Measurements from ENCODE around the gene ZNF792. TPM values are rescaled to one million over a fixed set of nuclear protein-coding genes. Genes with fewer than 3 reads are reported as not detected.

ZNF792 gene
- total and polyA plus RNA-seq, 2 of the 8 experiments (the other 6 are each of a cell fraction or from before 2014, with no cell fraction given): 2.5 to 7.2 TPM

DNA sequence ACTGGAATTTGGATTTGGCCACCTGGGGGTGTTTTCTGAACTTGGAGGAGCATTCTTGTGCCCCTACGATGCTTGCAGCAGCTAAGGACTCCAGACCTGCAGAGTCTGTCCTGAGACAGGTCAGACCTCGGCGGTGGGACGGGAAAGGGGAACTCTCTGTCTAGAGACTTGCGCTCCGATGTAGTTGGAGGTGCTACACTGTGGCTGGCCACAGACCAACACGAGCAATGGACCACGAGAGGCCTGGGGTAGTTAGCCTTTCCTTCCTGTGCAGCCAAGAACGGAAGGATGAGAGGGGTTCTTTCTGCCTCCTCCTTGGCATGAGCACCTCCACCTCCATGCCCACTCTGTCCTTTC is 30.2 kb upstream of the ZNF792 start:
- no peak overlapping the region for H4K91ac ChIP-seq (replicated peaks; ENCODE audit: insufficient read length, low read length)
- no peak overlapping the region for H4K5ac ChIP-seq (ENCODE audit: insufficient read length, low read depth, low read length)
- H2BK15ac ChIP-seq (ENCODE audit: low read length): peak overlapping the region; percentile 88; the same call in 1 of the 2 replicates
- H3K79me2 ChIP-seq (ENCODE audit: control insufficient read depth in 1 of 2, insufficient read depth in 2 of 2, low read length in 2 of 2): no peaks in the 10 kb centered on the region
- H2AFZ ChIP-seq (ENCODE audit: low read length): no peak overlapping the region
- no peak overlapping the region for H3K23ac ChIP-seq (ENCODE audit: insufficient read length)
- H3K9me3 ChIP-seq (ENCODE audit: insufficient read depth in 2 of 2, low read depth in 1 of 2, low read length in 1 of 2): no peaks in the 10 kb centered on the region
- H2BK20ac ChIP-seq (ENCODE audit: low read length): no peak overlapping the region
- no peaks in the 10 kb centered on the region for H3K79me1 ChIP-seq (ENCODE audit: low read depth, low read length)
- H3K23me2 ChIP-seq (ENCODE audit: low read depth, low read length): peaks cover 6% of the 10 kb centered on the region; the same call in 1 of the 2 replicates
- WGBS, 2 experiments (ENCODE audit: extremely low coverage in 1 of 2, insufficient coverage in 1 of 2, insufficient read length in 1 of 2, insufficient replicate concordance in 2 of 2, low coverage in 1 of 2, low lambda C conversion rate in 2 of 2, missing lambda C conversion rate in 1 of 2): 79% methylated on average over 9 of the region's 9 CpGs; no CpG with 5 or more reads in 1 of the 2 experiments
- no peak overlapping the region; the same call in 1 of the 2 replicates for H2BK5ac ChIP-seq (ENCODE audit: low read depth, low read length)
- CTCF ChIA-PET (ENCODE audit: partially characterized antibody): interaction anchor here (1.1 to 1.4 kb wide), 3 partner anchors 18 to 90 kb away, joined by 3 read pairs; no protein-coding TSS in a partner anchor
- H4K8ac ChIP-seq (ENCODE audit: extremely low read depth, insufficient read depth, low read length): no peak overlapping the region
- no peak overlapping the region for H3K14ac ChIP-seq (ENCODE audit: insufficient read length)
- peaks cover 0 to 10% (median 6%) of the 10 kb centered on the region in 4 experiments; a peak in 6 of 7 replicates for H3K4me1 ChIP-seq (replicated peaks in 1 of 4; ENCODE audit: control insufficient read depth in 3 of 4, insufficient read depth in 4 of 4, low read length in 3 of 4)
- H3K36me3 ChIP-seq (ENCODE audit: control insufficient read depth in 2 of 4, insufficient read depth in 4 of 4, low read length in 3 of 4): no peaks in the 10 kb centered on the region
- no peak for TF ChIP-seq HDAC2 (IDR thresholded peaks at IDR 0.05; ENCODE audit: borderline replicate concordance in 1 of 2, low read depth in 2 of 2, low read length in 2 of 2)
- no peak for TF ChIP-seq NANOG (IDR thresholded peaks at IDR 0.05; ENCODE audit: insufficient read depth, low read depth, low read length, poor library complexity, severe bottlenecking)
- TF ChIP-seq BRCA1 (IDR thresholded peaks at IDR 0.05; ENCODE audit: low read depth, low read length): no peak
- no peak for TF ChIP-seq POLR2A (IDR thresholded peaks at IDR 0.05; ENCODE audit: control extremely low read depth in 1 of 2, low read depth in 2 of 2, low read length in 2 of 2)
- no peak for TF ChIP-seq FOSL1 (IDR thresholded peaks at IDR 0.05; ENCODE audit: insufficient read depth, low read depth, low read length)
- TF ChIP-seq SP2 (IDR thresholded peaks at IDR 0.05; ENCODE audit: low read length): no peak
- no peak for TF ChIP-seq CHD2 (IDR thresholded peaks at IDR 0.05; ENCODE audit: low read length)
- TF ChIP-seq, protein P1, sequence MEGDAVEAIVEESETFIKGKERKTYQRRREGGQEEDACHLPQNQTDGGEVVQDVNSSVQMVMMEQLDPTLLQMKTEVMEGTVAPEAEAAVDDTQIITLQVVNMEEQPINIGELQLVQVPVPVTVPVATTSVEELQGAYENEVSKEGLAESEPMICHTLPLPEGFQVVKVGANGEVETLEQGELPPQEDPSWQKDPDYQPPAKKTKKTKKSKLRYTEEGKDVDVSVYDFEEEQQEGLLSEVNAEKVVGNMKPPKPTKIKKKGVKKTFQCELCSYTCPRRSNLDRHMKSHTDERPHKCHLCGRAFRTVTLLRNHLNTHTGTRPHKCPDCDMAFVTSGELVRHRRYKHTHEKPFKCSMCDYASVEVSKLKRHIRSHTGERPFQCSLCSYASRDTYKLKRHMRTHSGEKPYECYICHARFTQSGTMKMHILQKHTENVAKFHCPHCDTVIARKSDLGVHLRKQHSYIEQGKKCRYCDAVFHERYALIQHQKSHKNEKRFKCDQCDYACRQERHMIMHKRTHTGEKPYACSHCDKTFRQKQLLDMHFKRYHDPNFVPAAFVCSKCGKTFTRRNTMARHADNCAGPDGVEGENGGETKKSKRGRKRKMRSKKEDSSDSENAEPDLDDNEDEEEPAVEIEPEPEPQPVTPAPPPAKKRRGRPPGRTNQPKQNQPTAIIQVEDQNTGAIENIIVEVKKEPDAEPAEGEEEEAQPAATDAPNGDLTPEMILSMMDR (IDR thresholded peaks at IDR 0.05; ENCODE audit: control extremely low read depth in 1 of 3, insufficient read depth in 1 of 3, low read depth in 1 of 3, low read length in 3 of 3): no peak
- POLR2A ChIA-PET (ENCODE audit: partially characterized antibody): interaction anchor here (1.4 to 22.5 kb wide), 2 partner anchors 9 to 25 kb away, joined by 3 to 366 read pairs; partner anchors contain the start of gene SCN1B
- H3K27me3 ChIP-seq (replicated peaks in 1 of 4; ENCODE audit: control insufficient read depth in 3 of 4, extremely low read depth in 1 of 4, insufficient read depth in 3 of 4, low read length in 3 of 4): no peaks in the 10 kb centered on the region
- no peak for FAIRE-seq
- no peak overlapping the region for H3K4me3 ChIP-seq (ENCODE audit: extremely low read depth in 1 of 4, insufficient read depth in 2 of 4, low read depth in 3 of 4, low read length in 4 of 4)
- H3K4ac ChIP-seq (replicated peaks; ENCODE audit: insufficient read length, low read depth, low read length): no peak overlapping the region
- H2AK5ac ChIP-seq (ENCODE audit: low read depth, low read length): no peak overlapping the region
- no peak overlapping the region for H3K9ac ChIP-seq (replicated peaks in 1 of 4; ENCODE audit: extremely low read depth in 1 of 4, low read depth in 3 of 4, low read length in 3 of 4)
- H3K18ac ChIP-seq (ENCODE audit: extremely low read depth, low read length): no peak overlapping the region
- H2BK12ac ChIP-seq (ENCODE audit: low read depth, low read length): peak overlapping the region; percentile 63; the same call in 1 of the 2 replicates
- H3K56ac ChIP-seq (replicated peaks; ENCODE audit: insufficient read length, low read depth, low read length): no peak overlapping the region
- no peak overlapping the region for H3K27ac ChIP-seq (ENCODE audit: low read depth, low read length)
- H4K20me1 ChIP-seq (replicated peaks in 1 of 2; ENCODE audit: control insufficient read depth in 1 of 2, insufficient read depth in 2 of 2, low read length in 2 of 2): no peaks in the 10 kb centered on the region
- H3K4me2 ChIP-seq (ENCODE audit: insufficient read depth in 1 of 2, low read depth in 2 of 2, low read length in 2 of 2): no peak overlapping the region
- H2BK120ac ChIP-seq (replicated peaks; ENCODE audit: low read depth, low read length): no peak overlapping the region
- no peak for DNase-seq (ENCODE audit: low read depth in 1 of 2, low spot score in 2 of 2)

Measured in H1 (cell line).